ENCODE results near the gene RYR3.

The RYR3 gene

GRCh38 chr15:33822479-33822878 is 511.7 kb downstream of the RYR3 start:
- Histone ChIP-seq H3K9me3 (no peaks in the 10 kb centered on the region), H3K4me3 (ENCODE audit: low read depth, low read length) (no peak overlapping the region), H3K4me1 (no peaks in the 10 kb centered on the region), H3K36me3 (no peaks in the 10 kb centered on the region), H3K27me3 (no peaks in the 10 kb centered on the region)
- no peak for DNase-seq
- TF ChIP-seq, protein P1, sequence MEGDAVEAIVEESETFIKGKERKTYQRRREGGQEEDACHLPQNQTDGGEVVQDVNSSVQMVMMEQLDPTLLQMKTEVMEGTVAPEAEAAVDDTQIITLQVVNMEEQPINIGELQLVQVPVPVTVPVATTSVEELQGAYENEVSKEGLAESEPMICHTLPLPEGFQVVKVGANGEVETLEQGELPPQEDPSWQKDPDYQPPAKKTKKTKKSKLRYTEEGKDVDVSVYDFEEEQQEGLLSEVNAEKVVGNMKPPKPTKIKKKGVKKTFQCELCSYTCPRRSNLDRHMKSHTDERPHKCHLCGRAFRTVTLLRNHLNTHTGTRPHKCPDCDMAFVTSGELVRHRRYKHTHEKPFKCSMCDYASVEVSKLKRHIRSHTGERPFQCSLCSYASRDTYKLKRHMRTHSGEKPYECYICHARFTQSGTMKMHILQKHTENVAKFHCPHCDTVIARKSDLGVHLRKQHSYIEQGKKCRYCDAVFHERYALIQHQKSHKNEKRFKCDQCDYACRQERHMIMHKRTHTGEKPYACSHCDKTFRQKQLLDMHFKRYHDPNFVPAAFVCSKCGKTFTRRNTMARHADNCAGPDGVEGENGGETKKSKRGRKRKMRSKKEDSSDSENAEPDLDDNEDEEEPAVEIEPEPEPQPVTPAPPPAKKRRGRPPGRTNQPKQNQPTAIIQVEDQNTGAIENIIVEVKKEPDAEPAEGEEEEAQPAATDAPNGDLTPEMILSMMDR (IDR thresholded peaks at IDR 0.05; ENCODE audit: low read depth, low read length) = no peak

DNA sequence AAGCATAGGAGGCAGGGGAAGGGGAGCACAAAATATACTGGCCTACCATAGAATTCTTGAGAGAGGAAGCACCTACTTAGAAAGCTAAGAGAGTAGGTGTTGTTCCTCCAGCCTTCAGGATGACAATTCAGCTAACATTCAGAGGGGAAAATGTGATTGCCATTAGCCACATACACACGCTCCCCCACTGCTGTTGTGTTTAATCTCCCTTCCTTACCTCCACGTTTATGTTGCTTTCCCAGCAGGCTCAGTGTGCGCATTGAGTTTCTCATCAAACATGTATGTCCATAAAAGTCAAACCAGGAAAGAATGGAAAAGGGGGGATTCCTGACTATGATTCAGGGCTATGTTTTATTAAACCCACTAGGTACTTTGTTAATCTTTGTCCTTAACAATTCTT is 512.4 kb downstream of the RYR3 start:
- TF ChIP-seq, protein P1 (IDR thresholded peaks at IDR 0.05; ENCODE audit: low read depth, low read length) = no peak
- H3K9me3 ChIP-seq = no peaks in the 10 kb centered on the region
- no peaks in the 10 kb centered on the region for H3K4me1 ChIP-seq
- H3K27me3 ChIP-seq = no peaks in the 10 kb centered on the region
- H3K36me3 ChIP-seq = no peaks in the 10 kb centered on the region
- H3K4me3 ChIP-seq (ENCODE audit: low read depth, low read length) = no peak overlapping the region
- no peak for DNase-seq

DNA sequence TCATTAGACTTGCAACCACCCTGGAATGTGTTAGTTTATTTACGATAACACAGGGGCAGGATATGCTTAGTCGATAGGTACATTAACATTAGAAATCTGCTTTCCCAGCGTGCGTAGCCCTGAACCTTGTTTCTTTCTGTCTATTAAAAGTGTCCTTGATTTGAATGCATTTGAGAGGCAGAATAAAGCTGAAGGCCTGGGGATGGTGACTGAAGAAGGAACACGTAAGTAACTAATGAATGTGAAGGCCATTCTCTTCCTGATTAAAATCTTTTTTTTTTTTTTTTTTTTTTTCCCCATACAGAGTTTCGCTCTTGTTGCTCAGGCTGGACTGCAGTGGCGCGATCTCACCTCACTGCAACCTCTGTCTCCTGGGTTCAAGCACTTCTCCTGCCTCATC is 514.7 kb downstream of the RYR3 start:
- TF ChIP-seq, protein P1 (IDR thresholded peaks at IDR 0.05; ENCODE audit: low read depth, low read length) = no peak
- 0 out of 2 replicates have a peak, but pooled peaks cover 2% of the 10 kb centered on the region for H3K4me1 ChIP-seq
- no peak for DNase-seq
- H3K4me3 ChIP-seq (ENCODE audit: low read depth, low read length) = no peak overlapping the region
- H3K36me3 ChIP-seq = no peaks in the 10 kb centered on the region
- no peaks in the 10 kb centered on the region; the same call in 1 of the 2 replicates for H3K9me3 ChIP-seq
- no peaks in the 10 kb centered on the region for H3K27me3 ChIP-seq

DNA sequence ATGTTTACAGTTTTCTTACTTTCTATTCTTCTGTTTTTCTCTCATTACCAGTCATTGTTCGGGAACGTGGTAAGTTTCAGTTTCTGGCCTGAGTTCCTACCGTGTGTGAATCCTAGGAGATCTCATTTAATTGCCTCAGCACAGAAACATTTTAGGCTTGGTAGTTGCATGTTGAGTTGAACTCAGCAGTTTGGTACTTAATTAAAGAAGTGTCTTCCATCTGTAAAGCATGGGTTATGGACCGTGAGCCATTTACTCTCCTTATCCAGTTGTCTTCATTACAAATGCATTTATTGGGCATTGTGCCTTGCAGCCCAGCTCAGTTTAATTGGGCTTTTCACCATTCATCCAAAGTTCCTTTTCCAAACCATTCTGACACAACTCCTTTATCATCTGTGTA is 515.4 kb downstream of the RYR3 start:
- TF ChIP-seq, protein P1 (IDR thresholded peaks at IDR 0.05; ENCODE audit: low read depth, low read length) = no peak
- H3K27me3 ChIP-seq = no peaks in the 10 kb centered on the region
- DNase-seq = no peak
- H3K4me1 ChIP-seq = peaks cover 6% of the 10 kb centered on the region; the same call in 1 of the 2 replicates
- H3K9me3 ChIP-seq = no peaks in the 10 kb centered on the region; the same call in 1 of the 2 replicates
- H3K36me3 ChIP-seq = no peaks in the 10 kb centered on the region
- H3K4me3 ChIP-seq (ENCODE audit: low read depth, low read length) = no peak overlapping the region

DNA sequence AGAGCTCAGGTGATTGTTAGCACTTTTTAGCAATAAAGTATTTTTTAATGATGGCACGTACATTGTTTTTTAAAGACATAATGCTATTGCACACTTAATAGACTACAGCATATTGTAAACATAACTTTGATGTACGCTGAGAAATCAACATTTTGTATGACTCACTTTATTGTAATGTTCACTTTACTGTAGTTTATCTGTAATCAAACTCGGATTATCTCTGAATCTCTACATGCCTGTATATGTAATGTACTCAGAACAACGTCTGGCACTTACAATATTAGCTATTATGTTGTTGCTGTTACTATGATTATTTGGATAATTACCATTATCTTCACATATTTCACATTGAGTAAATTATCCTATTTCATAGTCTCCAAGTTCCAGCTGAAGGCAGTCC is 519.6 kb downstream of the RYR3 start:
- no peak overlapping the region for H3K4me3 ChIP-seq (ENCODE audit: low read depth, low read length)
- H3K9me3 ChIP-seq = no peaks in the 10 kb centered on the region; the same call in 1 of the 2 replicates
- H3K4me1 ChIP-seq = peaks cover 6% of the 10 kb centered on the region
- TF ChIP-seq, protein P1 (IDR thresholded peaks at IDR 0.05; ENCODE audit: low read depth, low read length) = no peak
- H3K27me3 ChIP-seq = no peaks in the 10 kb centered on the region
- no peaks in the 10 kb centered on the region for H3K36me3 ChIP-seq
- no peak for DNase-seq

DNA sequence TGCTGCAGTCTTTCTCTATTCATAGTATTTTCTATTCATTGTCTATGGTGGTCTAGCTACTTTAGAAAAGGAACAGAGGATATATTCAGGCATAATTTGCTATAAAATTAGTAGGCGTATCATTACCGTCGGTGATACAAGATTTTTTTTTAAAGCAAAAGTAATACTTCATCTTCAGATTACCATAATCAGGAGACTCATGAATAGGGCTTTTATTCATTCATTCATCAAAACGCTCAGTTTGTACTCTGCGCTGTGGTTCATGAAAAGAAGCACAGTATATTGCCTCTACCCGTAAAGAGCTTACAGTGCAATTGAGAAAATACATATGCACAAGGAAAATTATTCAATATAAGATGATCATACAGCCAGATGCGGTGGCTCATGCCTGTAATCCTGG is 520.9 kb downstream of the RYR3 start:
- Histone ChIP-seq H3K4me1 (peaks cover 6% of the 10 kb centered on the region), H3K4me3 (ENCODE audit: low read depth, low read length) (no peak overlapping the region), H3K9me3 (no peaks in the 10 kb centered on the region; the same call in 1 of the 2 replicates), H3K36me3 (no peaks in the 10 kb centered on the region), H3K27me3 (no peaks in the 10 kb centered on the region)
- DNase-seq = no peak
- TF ChIP-seq, protein P1 (IDR thresholded peaks at IDR 0.05; ENCODE audit: low read depth, low read length) = no peak
